A549 (cell line): ENCODE measurements around the gene FAM163B.

Source experiments
- CHD4 ChIP-seq: fragments of 200-600 bp; sonication (generic); IDR thresholded peaks from 2 replicates; pipeline ENCODE4 v1.6.1; 2016; ENCODE audit warnings: antibody characterized with exemption, mild to moderate bottlenecking, borderline replicate concordance
- EP300 ChIP-seq, 2 experiments: fragments of >200 bp; sonication (Bioruptor Twin); formaldehyde crosslinking; IDR thresholded peaks; 2 replicates in 1 of 2; 3 replicates in 1 of 2; pipeline ENCODE4 v1.6.1; 2016 to 2017
- HOXA7 ChIP-seq: fragments of 250-450 bp; sonication (Bioruptor Pico); IDR thresholded peaks from 2 replicates; pipeline ENCODE4 v1.5.0; 2020; ENCODE audit warnings: mild to moderate bottlenecking, moderate library complexity
- JUNB ChIP-seq: fragments of >200 bp; sonication (Bioruptor Twin); formaldehyde crosslinking; IDR thresholded peaks from 2 replicates; pipeline ENCODE4 v1.6.1; 2016
- POLR2A ChIP-seq: IDR thresholded peaks from 2 replicates; pipeline ENCODE4 v1.6.1; 2012; ENCODE audit warnings: mild to moderate bottlenecking, low read length
- POLR2AphosphoS2 ChIP-seq: conservative IDR thresholded peaks from 2 replicates; pipeline ENCODE4 v1.6.1; 2012; ENCODE audit warnings: low read length, improper control_type of control experiment, inconsistent platforms
- RAD21 ChIP-seq, 2 experiments: fragments of >200 bp in 1 of 2; sonication (Bioruptor Twin) in 1 of 2; formaldehyde crosslinking in 1 of 2; IDR thresholded peaks in 1 of 2; conservative IDR thresholded peaks in 1 of 2; 2 replicates in 1 of 2; 3 replicates in 1 of 2; pipeline ENCODE4 v1.6.1; 2012 to 2018; ENCODE audit warnings: inconsistent platforms in 1 of 2
- REST ChIP-seq: fragments of 200-600 bp; sonication (generic); IDR thresholded peaks from 2 replicates; pipeline ENCODE4 v1.6.1; 2016; ENCODE audit warnings: antibody characterized with exemption, mild to moderate bottlenecking, moderate library complexity
- RFX5 ChIP-seq: fragments of 450-650 bp; IDR thresholded peaks from 2 replicates; pipeline ENCODE4 v1.7.1; 2014; ENCODE audit warnings: antibody characterized with exemption, mild to moderate bottlenecking, moderate library complexity
- TF ChIP-seq, protein P1 (sequence below): fragments of >200 bp; sonication (Bioruptor Twin); formaldehyde crosslinking; IDR thresholded peaks from 3 replicates; pipeline ENCODE4 v1.5.1; 2016
- TF ChIP-seq, protein P2 (sequence below): fragments of 450-650 bp; IDR thresholded peaks from 2 replicates; pipeline ENCODE4 v1.6.1; 2014; ENCODE audit warnings: antibody characterized with exemption
- TF ChIP-seq, protein P3 (sequence below): fragments of >200 bp; sonication (Bioruptor Twin); formaldehyde crosslinking; IDR thresholded peaks from 3 replicates; pipeline ENCODE4 v1.6.1; 2016
- TF ChIP-seq, protein P4 (sequence below): IDR thresholded peaks from 2 replicates; pipeline ENCODE4 v1.6.1; 2012
- TF ChIP-seq, protein P5 (sequence below): fragments of 150-350 bp; IDR thresholded peaks from 2 replicates; pipeline ENCODE4 v1.6.1; 2014; ENCODE audit warnings: low read depth, mild to moderate bottlenecking, low read length

GRCh38 chr9:133571391-133571890 lies 37.7 kb downstream of the FAM163B start:
- TF ChIP-seq, protein P1, sequence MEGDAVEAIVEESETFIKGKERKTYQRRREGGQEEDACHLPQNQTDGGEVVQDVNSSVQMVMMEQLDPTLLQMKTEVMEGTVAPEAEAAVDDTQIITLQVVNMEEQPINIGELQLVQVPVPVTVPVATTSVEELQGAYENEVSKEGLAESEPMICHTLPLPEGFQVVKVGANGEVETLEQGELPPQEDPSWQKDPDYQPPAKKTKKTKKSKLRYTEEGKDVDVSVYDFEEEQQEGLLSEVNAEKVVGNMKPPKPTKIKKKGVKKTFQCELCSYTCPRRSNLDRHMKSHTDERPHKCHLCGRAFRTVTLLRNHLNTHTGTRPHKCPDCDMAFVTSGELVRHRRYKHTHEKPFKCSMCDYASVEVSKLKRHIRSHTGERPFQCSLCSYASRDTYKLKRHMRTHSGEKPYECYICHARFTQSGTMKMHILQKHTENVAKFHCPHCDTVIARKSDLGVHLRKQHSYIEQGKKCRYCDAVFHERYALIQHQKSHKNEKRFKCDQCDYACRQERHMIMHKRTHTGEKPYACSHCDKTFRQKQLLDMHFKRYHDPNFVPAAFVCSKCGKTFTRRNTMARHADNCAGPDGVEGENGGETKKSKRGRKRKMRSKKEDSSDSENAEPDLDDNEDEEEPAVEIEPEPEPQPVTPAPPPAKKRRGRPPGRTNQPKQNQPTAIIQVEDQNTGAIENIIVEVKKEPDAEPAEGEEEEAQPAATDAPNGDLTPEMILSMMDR, result no peak
- no peak for TF ChIP-seq POLR2AphosphoS2
- TF ChIP-seq, protein P2, sequence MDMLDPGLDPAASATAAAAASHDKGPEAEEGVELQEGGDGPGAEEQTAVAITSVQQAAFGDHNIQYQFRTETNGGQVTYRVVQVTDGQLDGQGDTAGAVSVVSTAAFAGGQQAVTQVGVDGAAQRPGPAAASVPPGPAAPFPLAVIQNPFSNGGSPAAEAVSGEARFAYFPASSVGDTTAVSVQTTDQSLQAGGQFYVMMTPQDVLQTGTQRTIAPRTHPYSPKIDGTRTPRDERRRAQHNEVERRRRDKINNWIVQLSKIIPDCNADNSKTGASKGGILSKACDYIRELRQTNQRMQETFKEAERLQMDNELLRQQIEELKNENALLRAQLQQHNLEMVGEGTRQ, result no peak
- TF ChIP-seq, protein P3, sequence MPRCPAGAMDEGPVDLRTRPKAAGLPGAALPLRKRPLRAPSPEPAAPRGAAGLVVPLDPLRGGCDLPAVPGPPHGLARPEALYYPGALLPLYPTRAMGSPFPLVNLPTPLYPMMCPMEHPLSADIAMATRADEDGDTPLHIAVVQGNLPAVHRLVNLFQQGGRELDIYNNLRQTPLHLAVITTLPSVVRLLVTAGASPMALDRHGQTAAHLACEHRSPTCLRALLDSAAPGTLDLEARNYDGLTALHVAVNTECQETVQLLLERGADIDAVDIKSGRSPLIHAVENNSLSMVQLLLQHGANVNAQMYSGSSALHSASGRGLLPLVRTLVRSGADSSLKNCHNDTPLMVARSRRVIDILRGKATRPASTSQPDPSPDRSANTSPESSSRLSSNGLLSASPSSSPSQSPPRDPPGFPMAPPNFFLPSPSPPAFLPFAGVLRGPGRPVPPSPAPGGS, result no peak
- TF ChIP-seq, protein P4, sequence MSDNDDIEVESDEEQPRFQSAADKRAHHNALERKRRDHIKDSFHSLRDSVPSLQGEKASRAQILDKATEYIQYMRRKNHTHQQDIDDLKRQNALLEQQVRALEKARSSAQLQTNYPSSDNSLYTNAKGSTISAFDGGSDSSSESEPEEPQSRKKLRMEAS, result no peak
- no peak for TF ChIP-seq POLR2A
- no peak for TF ChIP-seq RFX5
- TF ChIP-seq JUNB, result no peak
- no peak for TF ChIP-seq REST
- TF ChIP-seq EP300 (IDR thresholded peaks at IDR 0.05), result no peak
- TF ChIP-seq, protein P5, sequence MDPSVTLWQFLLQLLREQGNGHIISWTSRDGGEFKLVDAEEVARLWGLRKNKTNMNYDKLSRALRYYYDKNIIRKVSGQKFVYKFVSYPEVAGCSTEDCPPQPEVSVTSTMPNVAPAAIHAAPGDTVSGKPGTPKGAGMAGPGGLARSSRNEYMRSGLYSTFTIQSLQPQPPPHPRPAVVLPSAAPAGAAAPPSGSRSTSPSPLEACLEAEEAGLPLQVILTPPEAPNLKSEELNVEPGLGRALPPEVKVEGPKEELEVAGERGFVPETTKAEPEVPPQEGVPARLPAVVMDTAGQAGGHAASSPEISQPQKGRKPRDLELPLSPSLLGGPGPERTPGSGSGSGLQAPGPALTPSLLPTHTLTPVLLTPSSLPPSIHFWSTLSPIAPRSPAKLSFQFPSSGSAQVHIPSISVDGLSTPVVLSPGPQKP, result no peak
- no peak for TF ChIP-seq CHD4
- no peak for TF ChIP-seq HOXA7
- TF ChIP-seq RAD21 (conservative IDR thresholded peaks at IDR 0.05 in 1 of 2, IDR thresholded peaks at IDR 0.05 in 1 of 2), result no peak
